GM12873 (cell line): ENCODE data around the gene NLK.

Source experiments
- TF ChIP-seq, protein P1 (sequence below): IDR thresholded peaks from 2 replicates; pipeline ENCODE4 v1.5.1; 2012; ENCODE audit warnings: low read depth, mild to moderate bottlenecking, moderate library complexity, low read length, control low read depth; ENCODE audit not compliant: insufficient read depth; ENCODE audit errors: missing control alignments

Gene NLK

DNA sequence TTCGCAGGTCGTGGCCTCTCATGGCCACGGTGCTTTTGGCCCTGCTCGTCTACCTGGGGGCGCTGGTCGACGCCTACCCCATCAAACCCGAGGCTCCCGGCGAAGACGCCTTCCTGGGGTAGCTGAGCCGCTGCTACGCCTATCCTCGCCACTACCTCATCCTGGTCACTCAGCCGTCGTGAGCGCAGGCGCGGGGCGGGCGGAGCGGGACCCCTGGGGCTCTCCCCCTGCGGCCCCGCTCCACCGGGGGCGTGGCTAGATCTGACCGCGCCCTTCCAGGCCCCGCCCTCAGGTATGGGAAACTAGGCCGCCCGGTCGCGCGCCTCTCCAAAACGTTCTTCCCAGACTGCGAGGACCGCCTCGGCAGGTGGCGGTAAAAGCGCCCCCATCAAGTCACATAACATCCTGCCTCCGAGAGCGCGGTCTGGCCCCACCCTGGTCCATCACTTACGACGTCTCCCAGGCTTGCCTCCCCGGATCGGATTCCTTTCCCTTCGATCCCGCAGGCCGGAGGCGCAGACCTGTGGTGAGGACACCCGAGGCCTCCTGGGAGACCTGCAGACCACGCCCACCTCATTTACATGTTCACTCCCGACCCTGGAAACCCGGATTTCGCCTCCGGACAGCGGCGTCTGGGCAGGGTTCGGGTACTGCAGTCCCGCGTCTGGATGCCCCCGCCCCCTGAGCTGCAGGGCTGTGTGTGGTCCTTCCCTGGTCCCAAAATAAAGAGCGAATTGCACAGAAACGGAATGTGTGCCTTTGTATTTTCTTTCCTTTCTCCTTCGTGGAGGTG lies 185.0 kb downstream of the NLK start:
- TF ChIP-seq, protein P1, sequence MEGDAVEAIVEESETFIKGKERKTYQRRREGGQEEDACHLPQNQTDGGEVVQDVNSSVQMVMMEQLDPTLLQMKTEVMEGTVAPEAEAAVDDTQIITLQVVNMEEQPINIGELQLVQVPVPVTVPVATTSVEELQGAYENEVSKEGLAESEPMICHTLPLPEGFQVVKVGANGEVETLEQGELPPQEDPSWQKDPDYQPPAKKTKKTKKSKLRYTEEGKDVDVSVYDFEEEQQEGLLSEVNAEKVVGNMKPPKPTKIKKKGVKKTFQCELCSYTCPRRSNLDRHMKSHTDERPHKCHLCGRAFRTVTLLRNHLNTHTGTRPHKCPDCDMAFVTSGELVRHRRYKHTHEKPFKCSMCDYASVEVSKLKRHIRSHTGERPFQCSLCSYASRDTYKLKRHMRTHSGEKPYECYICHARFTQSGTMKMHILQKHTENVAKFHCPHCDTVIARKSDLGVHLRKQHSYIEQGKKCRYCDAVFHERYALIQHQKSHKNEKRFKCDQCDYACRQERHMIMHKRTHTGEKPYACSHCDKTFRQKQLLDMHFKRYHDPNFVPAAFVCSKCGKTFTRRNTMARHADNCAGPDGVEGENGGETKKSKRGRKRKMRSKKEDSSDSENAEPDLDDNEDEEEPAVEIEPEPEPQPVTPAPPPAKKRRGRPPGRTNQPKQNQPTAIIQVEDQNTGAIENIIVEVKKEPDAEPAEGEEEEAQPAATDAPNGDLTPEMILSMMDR, result no peak

DNA sequence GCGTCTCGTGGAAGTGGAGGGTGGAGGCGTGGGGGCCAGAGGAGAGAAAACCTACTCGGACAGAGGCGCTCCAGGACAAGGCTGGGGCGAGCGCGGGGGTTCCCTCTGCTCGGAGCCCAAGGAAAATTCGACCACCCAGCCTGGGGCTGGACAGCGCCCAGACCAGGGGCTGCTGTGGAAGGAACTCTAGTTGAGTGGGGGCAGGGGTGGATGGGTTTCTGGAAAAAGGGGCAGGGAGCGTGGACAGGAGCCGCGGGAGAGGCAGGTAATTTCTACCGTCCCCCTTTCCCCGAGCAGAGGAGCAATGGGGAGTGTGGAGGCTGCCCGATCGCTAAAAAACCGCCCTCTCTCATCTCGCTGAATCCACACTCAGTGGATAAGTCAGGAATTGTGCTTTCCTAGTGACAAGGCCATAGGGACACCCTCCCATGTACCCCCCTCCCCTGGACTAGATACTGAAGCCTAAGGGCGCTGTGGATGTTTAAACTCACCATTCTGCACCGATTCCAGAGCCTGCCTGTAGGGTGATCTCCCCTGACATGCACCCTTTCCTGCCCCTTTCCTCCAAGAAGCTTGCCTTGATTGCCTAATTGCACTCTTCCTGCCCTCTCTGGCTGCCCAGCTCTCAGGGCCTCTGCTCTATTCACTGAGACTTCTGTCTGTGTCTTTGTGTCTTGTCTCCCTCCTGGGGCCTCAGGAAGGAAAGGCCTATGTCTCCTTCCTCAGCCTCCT lies 185.8 kb downstream of the NLK start:
- TF ChIP-seq, protein P1, result peak; percentile 48

DNA sequence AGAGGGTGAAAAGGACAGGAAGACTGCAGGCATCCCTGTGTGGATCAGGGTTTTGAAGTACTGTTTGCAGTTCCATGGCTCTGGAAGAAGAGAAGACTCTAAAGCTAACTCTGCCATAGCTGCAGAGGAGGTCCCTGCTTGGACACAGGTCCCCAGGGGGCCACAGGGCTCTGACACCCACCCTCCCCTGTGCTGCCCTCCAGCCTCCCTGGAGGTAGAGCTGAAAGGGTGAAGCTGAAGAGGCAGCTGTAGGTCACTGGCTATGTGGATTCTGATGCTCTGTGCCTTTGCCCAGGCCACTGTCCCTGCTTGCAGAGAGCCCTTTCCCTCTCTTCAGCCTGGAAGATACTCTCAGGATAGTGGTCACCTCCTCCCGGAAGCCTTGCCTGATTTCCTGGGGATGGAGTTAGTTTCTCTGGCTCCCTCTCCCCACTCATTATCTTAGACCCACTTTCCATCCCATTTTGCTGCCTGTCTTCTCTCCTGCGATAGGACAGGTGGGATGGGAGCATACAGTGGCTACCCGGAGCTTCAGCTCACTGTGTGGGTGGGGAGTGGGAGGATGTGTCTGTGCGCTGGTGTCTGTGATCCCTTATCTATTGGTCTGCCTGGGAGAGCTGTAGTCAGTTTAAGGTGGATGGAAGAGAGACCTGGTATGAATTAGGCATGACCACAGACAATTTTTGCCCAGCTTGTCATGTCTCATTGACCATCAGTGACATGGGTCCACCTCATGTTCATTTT lies 186.7 kb downstream of the NLK start:
- TF ChIP-seq, protein P1, result no peak

DNA sequence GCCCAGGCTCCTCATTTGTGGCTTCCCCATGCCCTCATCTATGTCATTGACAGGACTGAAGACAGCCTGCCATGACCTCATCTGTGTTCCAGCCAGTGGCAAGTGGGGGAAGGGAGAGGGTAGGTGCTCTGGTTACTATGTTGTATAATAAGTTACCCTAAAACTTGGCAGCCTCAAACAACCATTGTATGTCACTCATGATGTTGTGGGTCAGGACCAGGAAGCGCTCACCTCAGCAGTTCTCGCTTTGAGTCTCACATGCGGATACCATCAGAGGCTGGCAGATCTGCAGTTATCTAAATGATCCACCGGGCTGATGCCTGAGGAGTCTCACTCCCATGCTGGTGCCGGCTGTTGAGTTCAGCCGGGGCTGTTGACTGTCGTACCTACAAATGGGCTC lies 187.5 kb downstream of the NLK start:
- TF ChIP-seq, protein P1, result no peak

DNA sequence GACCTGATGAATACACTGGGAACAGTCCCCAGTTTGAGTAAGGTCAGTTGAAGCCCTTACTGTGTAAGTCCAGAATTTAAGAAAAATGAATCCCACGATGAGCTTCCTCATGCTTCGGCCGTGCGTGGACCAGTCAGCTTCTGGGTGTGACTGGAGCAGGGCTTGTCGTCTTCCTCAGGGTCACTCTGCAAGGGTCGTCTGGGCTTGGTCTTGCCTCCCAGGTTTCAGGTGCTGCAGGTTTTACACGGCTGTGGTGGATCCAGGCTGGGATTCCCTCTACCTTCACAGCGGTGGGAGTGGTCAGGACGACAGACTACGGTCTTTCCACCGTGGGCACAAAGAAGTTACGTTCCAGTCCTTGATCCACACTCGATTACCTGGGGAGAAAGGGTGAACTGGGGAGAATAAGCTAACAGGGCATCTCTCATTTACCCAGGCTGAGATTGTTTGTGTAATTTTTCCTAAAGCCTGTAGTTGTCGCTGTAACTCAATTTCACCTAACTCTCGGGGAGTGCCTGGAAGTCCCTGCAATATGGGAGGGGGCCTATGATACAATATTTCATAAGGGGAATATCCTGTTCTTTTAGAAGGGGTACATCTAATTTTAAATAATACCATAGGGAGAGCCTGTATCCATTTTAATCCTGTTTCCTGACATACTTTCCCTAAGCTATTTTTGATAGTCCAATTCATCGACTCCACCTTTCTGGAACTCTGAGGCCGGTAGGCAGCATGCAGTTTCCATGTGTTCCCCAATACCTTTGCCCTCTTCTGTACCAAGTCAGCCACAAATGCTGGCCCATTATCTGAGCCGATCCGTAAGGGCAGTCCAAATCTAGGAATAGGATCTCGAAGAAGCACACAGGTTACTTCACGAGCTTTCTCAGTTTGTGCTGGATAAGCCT lies 190.7 kb downstream of the NLK start:
- TF ChIP-seq, protein P1, result peak; percentile 57

DNA sequence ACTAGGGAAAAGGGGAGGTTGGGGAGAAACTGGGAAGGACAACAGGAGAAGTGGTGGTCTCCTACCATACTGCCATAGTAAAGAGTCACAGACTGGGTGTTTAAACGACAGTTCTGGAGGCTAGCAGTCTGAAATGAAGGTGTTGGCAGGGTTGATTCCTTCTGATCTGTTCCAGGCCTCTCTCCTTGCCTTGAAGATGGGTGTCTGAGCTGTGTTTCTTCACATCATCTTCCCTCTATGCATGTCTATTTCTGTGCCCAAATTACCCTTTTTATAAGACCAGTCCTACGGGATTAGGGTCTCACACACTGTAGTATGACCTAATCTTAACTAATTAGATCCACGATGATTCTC lies 196.8 kb downstream of the NLK start:
- TF ChIP-seq, protein P1, result no peak
